B cell (primary cell): ENCODE results near the gene KCNJ8. TPM values are rescaled to one million over a fixed set of nuclear protein-coding genes. Genes with fewer than 3 reads are reported as not detected.

ENCODE experiments used
- ATAC-seq: fragments of 200-7000 bp; cut with Tn5 transposase; one replicate; pipeline ENCODE4 v1.10.0; 2021; ENCODE audit warnings: low read depth, mild to moderate bottlenecking, moderate number of reproducible peaks, moderate library complexity
- CTCF ChIA-PET: fragments of 350-600 bp; sonication (Branson Sonifier 250); formaldehyde crosslinking; loops from one replicate; lab custom pipeline; 2021; ENCODE audit warnings: antibody characterized with exemption, inconsistent platforms; lab: Charles Lee
- POLR2A ChIA-PET: fragments of 350-600 bp; sonication (Branson Sonifier 250); formaldehyde crosslinking; loops from one replicate; lab custom pipeline; 2021; ENCODE audit warnings: antibody characterized with exemption; lab: Charles Lee
- DNase-seq: peaks from one replicate; pipeline ENCODE4 v3.0.0; 2013
- H2AFZ ChIP-seq: 2 replicates; pipeline ENCODE4 v1.6.1; 2012; ENCODE audit warnings: mild to moderate bottlenecking, low read depth, low read length; ENCODE audit not compliant: insufficient read depth, poor library complexity, severe bottlenecking
- H3K27ac ChIP-seq, 2 donors: 1 replicate in 1 of 2; 2 replicates in 1 of 2; pipeline ENCODE4 v1.5.1; 2012 to 2013; ENCODE audit warnings: low read length in 2 of 2, mild to moderate bottlenecking in 2 of 2, moderate library complexity in 1 of 2
- H3K27me3 ChIP-seq, 4 experiments: fragments of 200-600 bp in 1 of 4; sonication (generic) in 1 of 4; replicated peaks in 1 of 4; 1 replicate in 2 of 4; 2 replicates in 2 of 4; pipeline versions ENCODE4 v1.6.1 to v1.7.0; 2013 to 2016; ENCODE audit warnings: low read length in 3 of 4, mild to moderate bottlenecking in 2 of 4, mixed read lengths in 1 of 4, moderate library complexity in 1 of 4; ENCODE audit not compliant: insufficient read depth in 4 of 4, control insufficient read depth in 3 of 4; ENCODE audit errors: control extremely low read depth in 1 of 4
- H3K36me3 ChIP-seq, 2 experiments: replicated peaks in 1 of 2; 1 replicate in 1 of 2; 2 replicates in 1 of 2; pipeline versions ENCODE4 v1.6.1 to v1.7.1; 2013; ENCODE audit warnings: low read length in 1 of 2; ENCODE audit not compliant: insufficient read depth in 2 of 2, control insufficient read depth in 1 of 2; ENCODE audit errors: control extremely low read depth in 1 of 2, extremely low read depth in 1 of 2
- H3K4me1 ChIP-seq, 2 donors: fragments of 200-600 bp in 1 of 2; sonication (generic) in 1 of 2; 1 replicate in 1 of 2; 2 replicates in 1 of 2; pipeline versions ENCODE4 v1.5.1 to v1.6.1; 2013 to 2017; ENCODE audit warnings: low read length in 2 of 2; ENCODE audit not compliant: control insufficient read depth in 2 of 2, insufficient read depth in 2 of 2
- H3K4me2 ChIP-seq: replicated peaks from 2 replicates; pipeline ENCODE3; 2012; ENCODE audit warnings: mild to moderate bottlenecking, low read depth, low read length; ENCODE audit not compliant: poor library complexity, severe bottlenecking
- H3K4me3 ChIP-seq, 5 experiments: fragments of 200-600 bp in 1 of 5; sonication (generic) in 1 of 5; 1 replicate in 3 of 5; 2 replicates in 2 of 5; pipeline versions ENCODE4 v1.5.1 to v1.7.0; 2011 to 2016; ENCODE audit warnings: low read length in 4 of 5, mild to moderate bottlenecking in 4 of 5, low read depth in 2 of 5, control low read depth in 1 of 5, moderate library complexity in 1 of 5; ENCODE audit not compliant: insufficient read depth in 1 of 5; ENCODE audit errors: control extremely low read depth in 1 of 5, extremely low read depth in 1 of 5
- H3K79me2 ChIP-seq: fragments of 200-600 bp; sonication (generic); one replicate; pipeline ENCODE4 v1.6.0; 2016; ENCODE audit warnings: low read length; ENCODE audit not compliant: control insufficient read depth, insufficient read depth
- H3K9ac ChIP-seq: fragments of 200-600 bp; sonication (generic); 2 replicates; pipeline ENCODE4 v1.6.1; 2017; ENCODE audit warnings: mild to moderate bottlenecking, low read length, moderate library complexity
- H3K9me3 ChIP-seq, 3 donors: one replicate each; pipeline versions ENCODE4 v1.6.1 to v1.7.1; 2013; ENCODE audit warnings: low read length in 2 of 3; ENCODE audit not compliant: control insufficient read depth in 2 of 3, insufficient read depth in 1 of 3; ENCODE audit errors: control extremely low read depth in 1 of 3
- H4K20me1 ChIP-seq: 2 replicates; pipeline ENCODE4 v1.6.0; 2012; ENCODE audit warnings: mild to moderate bottlenecking, low read length; ENCODE audit not compliant: insufficient read depth, control insufficient read depth, poor library complexity, severe bottlenecking
- H3K27ac Mint-ChIP-seq: one replicate; pipeline ENCODE4 v1.8.0; 2021; ENCODE audit warnings: mixed read lengths
- H3K27me3 Mint-ChIP-seq: one replicate; pipeline ENCODE4 v1.8.0; 2021; ENCODE audit warnings: mixed read lengths
- H3K4me1 Mint-ChIP-seq: one replicate; pipeline ENCODE4 v1.8.0; 2021; ENCODE audit warnings: mixed read lengths
- H3K4me3 Mint-ChIP-seq: one replicate; pipeline ENCODE4 v1.8.0; 2021; ENCODE audit warnings: mixed read lengths
- H3K9me3 Mint-ChIP-seq: one replicate; pipeline ENCODE4 v1.8.0; 2022; ENCODE audit warnings: mixed read lengths; ENCODE audit not compliant: insufficient read depth
- CTCF ChIP-seq: fragments of 200-600 bp; IDR thresholded peaks from one replicate; pipeline ENCODE4 v1.8.0; 2022; ENCODE audit warnings: antibody characterized with exemption, mild to moderate bottlenecking
- EZH2 ChIP-seq: IDR thresholded peaks from 2 replicates; pipeline ENCODE4 v1.6.1; 2012; ENCODE audit warnings: borderline replicate concordance, low read depth, mild to moderate bottlenecking, moderate library complexity, low read length; ENCODE audit not compliant: insufficient read depth, poor library complexity, severe bottlenecking
- WGBS: methylation state at CpG from one replicate; pipeline ENCODE4 v1.1.5; 2013; ENCODE audit warnings: missing lambda C conversion rate; ENCODE audit not compliant: insufficient coverage; 5-methylcytosine and 5-hydroxymethylcytosine counted together
- intact Hi-C: fragments of 100-400 bp; cut with micrococcal nuclease; formaldehyde crosslinking; loops from one replicate; pipeline ENCODE4 v1.10.0; 2022
- polyA plus RNA-seq: library from polyadenylated mRNA; depleted of rRNA; stranded (reverse); fragments of >200 nt; gene quantifications from 2 replicates; pipeline ENCODE4 v1.2.3, GENCODE V29; 2012
- total RNA-seq, 2 donors: library from RNA; stranded (reverse); fragments of 120-200 nt in 1 of 2; gene quantifications; 1 replicate in 1 of 2; 2 replicates in 1 of 2; pipeline versions ENCODE4 v1.2.3 to v1.2.4, GENCODE V29; 2013 to 2022

Gene KCNJ8
- total and polyA plus RNA-seq, 2 donors (not counting 1 experiment from before 2014, with no cell fraction given) = not detected

GRCh38 chr12:21751517-21751916 lies 23.0 kb downstream of the KCNJ8 start:
- no peaks in the 10 kb centered on the region for H3K9me3 ChIP-seq
- H2AFZ ChIP-seq = no peak overlapping the region
- CTCF ChIA-PET = no interaction called here
- ATAC-seq (no peak), DNase-seq (no peak)
- intact Hi-C loops = no loop called here
- POLR2A ChIA-PET = no interaction called here
- H3K4me3 ChIP-seq = no peak overlapping the region
- Mint-ChIP-seq H3K4me3 (no peak overlapping the region), H3K9me3 (no peaks in the 10 kb centered on the region), H3K4me1 (no peaks in the 10 kb centered on the region), H3K27ac (no peak overlapping the region), H3K27me3 (peaks cover 5% of the 10 kb centered on the region)
- no peak overlapping the region for H3K9ac ChIP-seq
- no peaks in the 10 kb centered on the region for H3K79me2 ChIP-seq
- no peak overlapping the region for H3K4me2 ChIP-seq
- H4K20me1 ChIP-seq = no peaks in the 10 kb centered on the region
- no peak overlapping the region for H3K27ac ChIP-seq
- TF ChIP-seq CTCF (no peak), EZH2 (no peak)
- no peaks in the 10 kb centered on the region for H3K27me3 ChIP-seq
- H3K36me3 ChIP-seq = no peaks in the 10 kb centered on the region
- 59% methylated on average over 4 of the region's 4 CpGs for WGBS
- no peaks in the 10 kb centered on the region for H3K4me1 ChIP-seq

GRCh38 chr12:21745258-21745657 lies 29.2 kb downstream of the KCNJ8 start:
- no peak overlapping the region for H3K27ac Mint-ChIP-seq
- no peaks in the 10 kb centered on the region for H3K4me1 ChIP-seq
- no peaks in the 10 kb centered on the region for H3K4me1 Mint-ChIP-seq
- H3K4me3 ChIP-seq = no peak overlapping the region
- H3K9ac ChIP-seq = no peak overlapping the region
- WGBS = 84% methylated on average over 3 of the region's 6 CpGs
- H3K4me3 Mint-ChIP-seq = no peak overlapping the region
- H2AFZ ChIP-seq = no peak overlapping the region
- H3K9me3 ChIP-seq = no peaks in the 10 kb centered on the region
- no peaks in the 10 kb centered on the region for H3K27me3 ChIP-seq
- H3K36me3 ChIP-seq = no peaks in the 10 kb centered on the region
- no peak overlapping the region for H3K4me2 ChIP-seq
- no peaks in the 10 kb centered on the region for H4K20me1 ChIP-seq
- no peaks in the 10 kb centered on the region for H3K9me3 Mint-ChIP-seq
- H3K27ac ChIP-seq = no peak overlapping the region
- CTCF ChIA-PET = no interaction called here
- ATAC-seq (no peak), DNase-seq (no peak)
- TF ChIP-seq EZH2 (no peak), CTCF (no peak)
- intact Hi-C loops = no loop called here
- POLR2A ChIA-PET = no interaction called here
- peaks cover 11% of the 10 kb centered on the region for H3K27me3 Mint-ChIP-seq
- H3K79me2 ChIP-seq = no peaks in the 10 kb centered on the region
